ENCODE measurements around the gene RPS21.
"Not testable (repeated sequence)": the region's sequence is repeated elsewhere in the genome, so short reads cannot be mapped to it uniquely, and the experiment has no call there.

The RPS21 gene

DNA sequence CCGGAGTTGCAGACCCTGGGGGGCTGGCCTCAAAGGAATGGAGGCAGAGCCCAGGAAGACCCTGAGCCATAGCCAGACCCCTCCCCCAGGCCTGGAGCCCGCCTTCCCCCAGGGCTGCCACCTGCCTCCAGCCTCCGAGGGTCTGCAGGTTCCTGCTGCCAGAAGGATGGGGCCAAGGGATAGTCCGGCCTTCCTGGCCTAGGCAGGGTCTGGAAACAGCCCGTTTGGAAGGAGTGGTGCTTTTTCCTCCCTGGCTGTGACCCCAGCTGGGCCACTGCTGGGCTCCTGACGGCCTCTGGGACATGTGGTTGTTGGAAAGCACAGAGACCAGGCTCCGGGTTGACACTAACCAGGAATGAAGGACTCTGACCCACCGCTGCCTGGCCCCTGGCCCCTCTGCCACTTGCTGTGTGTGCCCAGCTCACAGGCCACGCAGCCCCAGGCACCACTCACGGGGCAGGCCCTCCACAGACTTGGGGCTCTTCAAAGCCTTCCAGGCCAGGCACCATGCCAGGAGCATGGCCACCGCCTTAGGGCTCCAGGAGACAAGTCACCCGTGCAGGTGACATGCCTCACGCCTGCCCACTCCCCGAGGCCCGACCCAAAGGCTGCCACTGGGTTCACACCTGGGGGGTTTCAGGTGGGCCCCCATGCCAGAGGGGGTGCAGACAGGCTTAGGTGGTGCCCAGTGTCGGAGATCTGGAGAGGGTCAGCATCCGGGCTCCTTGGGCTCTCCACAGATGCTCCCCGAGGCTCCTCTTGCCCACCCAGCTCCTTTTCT is 15.9 kb upstream of the RPS21 start:
- peak overlapping the region; percentile 100 for H3K27ac ChIP-seq
- ChIA-PET CTCF (interaction anchor here (1.5 to 11.3 kb wide), 4 partner anchors 11 to 69 kb away, joined by 3 to 173 read pairs (median 6); partner anchors contain the start of gene ADRM1), POLR2A (ENCODE audit: low non-redundant PET) (interaction anchor here (0.6 to 1.4 kb wide), 5 partner anchors 13 to 65 kb away, joined by 3 to 5 read pairs (median 3); partner anchors contain the start of gene RPS21)
- TF ChIP-seq CTCF (conservative IDR thresholded peaks at IDR 0.05; ENCODE audit: low read depth) = no peak
- no peak for DNase-seq (ENCODE audit: low spot score)

GRCh38 chr20:62371588-62372041 is 15.3 kb upstream of the RPS21 start:
- no peak for DNase-seq (ENCODE audit: low spot score)
- POLR2A ChIA-PET (ENCODE audit: low non-redundant PET) = interaction anchor here (1.0 to 1.4 kb wide), 3 partner anchors 14 to 66 kb away, joined by 3 to 5 read pairs (median 3); no protein-coding TSS in a partner anchor
- TF ChIP-seq CTCF (conservative IDR thresholded peaks at IDR 0.05; ENCODE audit: low read depth) = no peak
- CTCF ChIA-PET = interaction anchor here (1.2 to 11.3 kb wide), 3 partner anchors 11 to 69 kb away, joined by 3 to 173 read pairs (median 7); partner anchors contain the start of gene ADRM1
- H3K27ac ChIP-seq = peak overlapping the region; percentile 100

DNA sequence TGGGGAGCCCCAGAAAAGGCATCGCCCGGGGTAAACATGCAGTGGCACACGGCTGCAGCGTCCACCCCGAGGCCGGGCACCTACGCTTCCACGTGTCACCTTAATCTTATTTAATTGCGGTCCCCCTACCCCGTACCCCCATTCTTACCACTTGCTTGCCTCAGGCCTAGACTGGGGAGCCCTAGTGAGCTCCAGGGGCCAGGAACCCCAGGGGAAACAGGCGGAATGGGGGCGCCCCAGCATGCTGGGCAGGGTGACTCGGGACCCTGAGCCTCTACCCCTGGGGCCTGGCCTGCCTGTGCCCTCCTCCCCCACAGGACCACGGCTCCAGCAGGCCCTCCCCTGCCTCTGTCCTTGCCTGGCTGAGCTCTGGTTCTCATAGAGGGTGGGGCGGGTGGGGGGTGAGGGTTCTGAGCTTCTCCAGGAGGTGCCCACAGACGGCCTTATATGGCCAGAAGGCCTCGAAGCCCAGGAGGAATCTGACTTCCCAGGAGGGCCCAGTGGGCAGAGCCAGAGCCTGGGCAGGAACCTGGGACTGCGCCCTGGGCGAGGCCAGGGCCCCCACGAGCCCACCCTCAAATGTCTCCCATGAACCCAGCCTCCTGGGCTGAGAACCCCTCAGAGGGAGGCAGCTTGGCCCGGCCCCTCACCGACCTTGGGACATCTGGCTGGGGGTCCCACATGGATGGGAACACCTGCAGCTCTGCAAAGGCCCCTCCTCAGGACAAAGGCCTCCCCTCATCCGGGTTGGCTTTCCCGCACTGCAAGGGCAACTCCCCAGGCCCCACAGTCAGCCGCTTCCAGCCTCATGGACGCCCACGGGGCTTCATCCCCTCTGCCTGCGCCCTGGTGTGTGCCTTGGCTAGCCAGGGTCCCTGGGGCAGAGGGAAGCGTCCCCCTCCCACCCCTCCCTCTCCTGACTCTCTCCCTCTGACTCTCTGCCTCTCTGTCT is 14.6 kb upstream of the RPS21 start:
- H3K27ac ChIP-seq = peak overlapping the region; percentile 100
- no peak for DNase-seq (ENCODE audit: low spot score)
- CTCF ChIA-PET = interaction anchor here (0.6 to 1.9 kb wide), 4 partner anchors 10 to 70 kb away, joined by 3 to 7 read pairs (median 4); partner anchors contain the start of gene ADRM1
- POLR2A ChIA-PET (ENCODE audit: low non-redundant PET) = interaction anchor here (0.7 to 1.3 kb wide), 3 partner anchors 9 to 66 kb away, joined by 3 to 4 read pairs (median 3); no protein-coding TSS in a partner anchor
- no peak for TF ChIP-seq CTCF (conservative IDR thresholded peaks at IDR 0.05; ENCODE audit: low read depth)

DNA sequence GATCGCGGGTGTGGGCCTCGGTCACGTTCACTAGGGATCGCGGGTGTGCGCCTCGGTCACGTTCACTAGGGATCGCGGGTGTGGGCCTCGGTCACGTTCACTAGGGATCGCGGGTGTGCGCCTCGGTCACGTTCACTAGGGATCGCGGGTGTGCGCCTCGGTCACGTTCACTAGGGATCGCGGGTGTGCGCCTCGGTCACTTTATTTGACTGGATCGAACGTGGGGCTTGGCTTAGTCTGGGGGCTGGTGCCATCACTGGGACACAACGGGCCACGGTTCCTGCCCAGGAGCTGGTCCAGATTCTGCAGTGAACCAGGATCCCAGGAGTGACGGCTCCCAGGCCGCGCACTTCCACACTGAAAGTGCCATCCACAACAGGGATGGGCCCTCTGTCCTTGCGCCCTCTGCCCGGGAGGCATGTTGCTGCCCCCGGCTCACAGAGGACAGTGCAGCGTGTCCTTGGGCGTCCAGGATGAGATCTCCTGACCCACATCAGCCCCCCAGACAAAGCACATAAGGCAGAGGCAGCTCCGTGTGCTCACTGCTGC is 13.2 kb upstream of the RPS21 start:
- CTCF ChIA-PET = interaction anchor here (0.6 to 0.9 kb wide), 2 partner anchors 9 to 23 kb away, joined by 3 to 4 read pairs; no protein-coding TSS in a partner anchor
- peak overlapping the region; percentile 100 for H3K27ac ChIP-seq

GRCh38 chr20:62374331-62375152 is 12.4 kb upstream of the RPS21 start:
- CTCF ChIA-PET = interaction anchor here (0.6 to 1.2 kb wide), 3 partner anchors 8 to 22 kb away, joined by 3 to 4 read pairs (median 4); no protein-coding TSS in a partner anchor
- POLR2A ChIA-PET (ENCODE audit: low non-redundant PET) = interaction anchor here (0.6 to 5.1 kb wide), 3 partner anchors 8 to 207 kb away, joined by 3 to 67 read pairs (median 16); partner anchors contain the start of gene LAMA5
- no peak for DNase-seq (ENCODE audit: low spot score)
- no peak for TF ChIP-seq CTCF (conservative IDR thresholded peaks at IDR 0.05; ENCODE audit: low read depth)
- peak overlapping the region; percentile 100 for H3K27ac ChIP-seq

More for the DNA sequence above, 13.2 kb upstream of the RPS21 start:
- POLR2A ChIA-PET (ENCODE audit: low non-redundant PET); DNase-seq (ENCODE audit: low spot score): not testable (repeated sequence)
